ENCODE data around the gene ICAM5.

Gene ICAM5

DNA sequence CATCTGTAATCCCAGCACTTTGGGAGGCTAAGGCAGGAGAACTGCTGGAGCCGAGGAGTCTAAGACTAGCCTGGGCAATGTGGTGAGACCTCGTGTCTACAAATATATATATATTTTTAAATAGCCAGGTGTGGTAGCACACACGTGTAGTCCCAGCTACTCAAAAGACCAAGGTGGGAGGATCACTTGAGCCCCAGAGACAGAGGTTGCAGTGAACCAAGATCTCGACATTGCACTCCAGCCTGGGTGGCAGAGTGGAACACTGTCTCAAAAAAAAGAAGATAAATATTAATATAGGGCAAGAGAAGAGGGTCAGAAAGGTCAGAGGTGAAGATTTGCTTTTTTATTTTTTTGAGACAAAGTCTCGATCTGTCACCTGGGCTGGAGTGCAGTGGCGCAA, 43.2 kb upstream of the ICAM5 start:
- no peak overlapping the region for H3K4me2 ChIP-seq (ENCODE audit: low read length)
- H3K9me3 ChIP-seq (ENCODE audit: control insufficient read depth, low read length): no peaks in the 10 kb centered on the region
- H3K36me3 ChIP-seq (ENCODE audit: control insufficient read depth, insufficient read depth, low read length): no peaks in the 10 kb centered on the region
- H3K9ac ChIP-seq: no peak overlapping the region
- H3K27me3 ChIP-seq (ENCODE audit: control insufficient read depth, insufficient read depth, low read length): no peaks in the 10 kb centered on the region
- no peak overlapping the region for H3K27ac ChIP-seq
- H3K79me2 ChIP-seq: no peaks in the 10 kb centered on the region
- no peaks in the 10 kb centered on the region for H3K4me1 ChIP-seq
- TF ChIP-seq, protein P1, sequence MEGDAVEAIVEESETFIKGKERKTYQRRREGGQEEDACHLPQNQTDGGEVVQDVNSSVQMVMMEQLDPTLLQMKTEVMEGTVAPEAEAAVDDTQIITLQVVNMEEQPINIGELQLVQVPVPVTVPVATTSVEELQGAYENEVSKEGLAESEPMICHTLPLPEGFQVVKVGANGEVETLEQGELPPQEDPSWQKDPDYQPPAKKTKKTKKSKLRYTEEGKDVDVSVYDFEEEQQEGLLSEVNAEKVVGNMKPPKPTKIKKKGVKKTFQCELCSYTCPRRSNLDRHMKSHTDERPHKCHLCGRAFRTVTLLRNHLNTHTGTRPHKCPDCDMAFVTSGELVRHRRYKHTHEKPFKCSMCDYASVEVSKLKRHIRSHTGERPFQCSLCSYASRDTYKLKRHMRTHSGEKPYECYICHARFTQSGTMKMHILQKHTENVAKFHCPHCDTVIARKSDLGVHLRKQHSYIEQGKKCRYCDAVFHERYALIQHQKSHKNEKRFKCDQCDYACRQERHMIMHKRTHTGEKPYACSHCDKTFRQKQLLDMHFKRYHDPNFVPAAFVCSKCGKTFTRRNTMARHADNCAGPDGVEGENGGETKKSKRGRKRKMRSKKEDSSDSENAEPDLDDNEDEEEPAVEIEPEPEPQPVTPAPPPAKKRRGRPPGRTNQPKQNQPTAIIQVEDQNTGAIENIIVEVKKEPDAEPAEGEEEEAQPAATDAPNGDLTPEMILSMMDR (IDR thresholded peaks at IDR 0.05): no peak
- no peak overlapping the region for H3K4me3 ChIP-seq (ENCODE audit: low read depth, low read length)
- no peak overlapping the region for H2AFZ ChIP-seq

DNA sequence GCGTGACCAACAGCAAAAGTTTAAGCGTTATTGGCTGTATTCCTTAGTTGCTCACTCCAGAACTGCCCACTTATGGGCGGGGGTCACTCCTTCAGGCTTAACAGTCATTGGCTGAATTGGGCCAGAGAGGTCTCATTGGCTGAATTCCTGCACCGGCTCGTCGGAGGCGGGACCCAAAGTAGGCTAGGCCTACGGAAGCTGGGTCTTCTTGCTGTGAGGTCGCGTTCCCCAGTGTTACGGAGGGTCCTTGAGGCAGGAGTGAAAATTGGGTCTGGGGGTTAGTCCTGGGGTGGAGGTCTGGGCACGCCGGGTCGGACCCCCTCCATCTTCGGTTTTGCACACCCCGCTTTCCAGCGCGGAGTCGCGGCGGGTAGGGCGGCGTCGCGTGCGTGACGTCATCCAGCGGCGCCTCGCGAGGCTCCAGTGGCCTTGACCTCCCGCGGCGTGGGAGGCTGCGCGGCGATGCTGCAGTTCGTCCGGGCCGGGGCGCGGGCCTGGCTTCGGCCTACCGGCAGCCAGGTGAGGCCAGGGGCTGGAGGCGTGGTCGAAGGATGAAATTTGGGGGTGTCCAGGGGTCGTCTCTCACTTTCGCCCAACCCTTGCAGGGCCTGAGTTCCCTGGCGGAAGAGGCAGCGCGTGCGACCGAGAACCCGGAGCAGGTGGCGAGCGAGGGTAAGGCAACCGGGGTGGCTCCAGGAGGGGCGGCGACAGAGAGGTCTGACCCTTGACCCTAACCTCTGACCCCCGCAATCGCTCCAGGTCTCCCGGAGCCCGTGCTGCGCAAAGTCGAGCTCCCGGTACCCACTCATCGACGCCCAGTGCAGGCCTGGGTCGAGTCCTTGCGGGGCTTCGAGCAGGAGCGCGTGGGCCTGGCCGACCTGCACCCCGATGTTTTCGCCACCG, 37.7 kb upstream of the ICAM5 start, which contains the start of gene MRPL4:
TSS of gene MRPL4 (plus strand) at position 423 of the 903 bp plus-strand sequence. CDS start at position 463, 40 bp downstream.
- TF ChIP-seq, protein P1 (IDR thresholded peaks at IDR 0.05): no peak
- peak within 1 kb of the TSS; percentile 6 for H3K9ac ChIP-seq
- peak within 1 kb of the TSS; percentile 98 for H3K4me3 ChIP-seq (ENCODE audit: low read depth, low read length)
- no peaks in the 10 kb centered on the region for H3K36me3 ChIP-seq (ENCODE audit: control insufficient read depth, insufficient read depth, low read length)
- H2AFZ ChIP-seq: peak within 1 kb of the TSS; percentile 90
- H3K4me2 ChIP-seq (ENCODE audit: low read length): peak within 1 kb of the TSS; percentile 99
- H3K27me3 ChIP-seq (ENCODE audit: control insufficient read depth, insufficient read depth, low read length): no peaks in the 10 kb centered on the region
- peak within 1 kb of the TSS; percentile 63 for H3K27ac ChIP-seq
- H3K9me3 ChIP-seq (ENCODE audit: control insufficient read depth, low read length): no peaks in the 10 kb centered on the region
- no peaks in the 10 kb centered on the region for H3K79me2 ChIP-seq
- H3K4me1 ChIP-seq: no peaks in the 10 kb centered on the region

DNA sequence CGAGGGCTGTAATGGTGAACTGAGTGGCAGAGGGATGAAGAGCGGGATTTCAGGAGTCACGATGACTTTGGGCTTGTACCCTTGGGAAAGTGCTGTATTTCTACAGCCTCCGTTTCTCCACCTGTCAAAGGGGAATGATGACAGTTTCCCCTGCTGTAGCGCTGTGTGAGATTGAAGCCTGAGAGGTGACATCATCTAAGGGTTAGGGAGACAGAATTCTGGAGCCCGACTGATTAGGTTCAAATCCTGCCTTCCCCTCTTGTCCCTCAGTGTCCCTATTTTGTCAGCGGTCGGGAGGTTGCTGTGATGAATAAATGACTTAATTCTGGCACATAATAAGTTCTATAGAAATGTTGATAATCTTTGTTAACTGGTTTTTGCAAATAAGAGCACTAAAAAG, 37.0 kb upstream of the ICAM5 start:
- TF ChIP-seq, protein P1 (IDR thresholded peaks at IDR 0.05): no peak
- peak overlapping the region; percentile 98 for H3K4me3 ChIP-seq (ENCODE audit: low read depth, low read length)
- H3K9ac ChIP-seq: peak overlapping the region; percentile 6
- no peaks in the 10 kb centered on the region for H3K36me3 ChIP-seq (ENCODE audit: control insufficient read depth, insufficient read depth, low read length)
- no peaks in the 10 kb centered on the region for H3K27me3 ChIP-seq (ENCODE audit: control insufficient read depth, insufficient read depth, low read length)
- no peaks in the 10 kb centered on the region for H3K9me3 ChIP-seq (ENCODE audit: control insufficient read depth, low read length)
- H3K4me2 ChIP-seq (ENCODE audit: low read length): peak overlapping the region; percentile 99
- H3K79me2 ChIP-seq: no peaks in the 10 kb centered on the region
- peak overlapping the region; percentile 90 for H2AFZ ChIP-seq
- peak overlapping the region; percentile 63 for H3K27ac ChIP-seq
- H3K4me1 ChIP-seq: no peaks in the 10 kb centered on the region

DNA sequence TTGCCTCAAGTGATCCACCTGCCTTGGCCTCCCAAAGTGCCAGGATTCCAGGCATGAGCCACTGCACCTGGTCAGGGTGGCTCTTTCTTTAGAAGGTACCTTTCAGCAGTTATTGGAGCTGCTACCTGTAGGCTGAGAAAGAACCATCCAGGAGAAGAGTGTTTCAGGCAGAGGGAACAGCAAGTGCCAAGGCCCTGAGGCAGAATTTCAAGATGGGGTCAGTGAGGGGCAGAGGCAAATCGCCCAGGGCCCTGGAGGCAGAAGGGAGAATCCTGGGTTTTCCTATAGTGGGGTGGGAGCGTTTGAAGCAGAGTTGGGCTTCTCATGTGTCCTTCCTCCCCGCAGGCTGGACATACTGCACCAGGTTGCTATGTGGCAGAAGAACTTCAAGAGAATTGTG, 35.5 kb upstream of the ICAM5 start:
- Histone ChIP-seq H2AFZ (no peak overlapping the region), H3K9ac (no peak overlapping the region), H3K4me1 (no peaks in the 10 kb centered on the region), H3K79me2 (no peaks in the 10 kb centered on the region), H3K27ac (no peak overlapping the region), H3K36me3 (ENCODE audit: control insufficient read depth, insufficient read depth, low read length) (no peaks in the 10 kb centered on the region), H3K4me2 (ENCODE audit: low read length) (no peak overlapping the region), H3K27me3 (ENCODE audit: control insufficient read depth, insufficient read depth, low read length) (no peaks in the 10 kb centered on the region), H3K9me3 (ENCODE audit: control insufficient read depth, low read length) (no peaks in the 10 kb centered on the region), H3K4me3 (ENCODE audit: low read depth, low read length) (no peak overlapping the region)
- TF ChIP-seq, protein P1 (IDR thresholded peaks at IDR 0.05): no peak
